ENCODE data around the gene AAK1.

DNA sequence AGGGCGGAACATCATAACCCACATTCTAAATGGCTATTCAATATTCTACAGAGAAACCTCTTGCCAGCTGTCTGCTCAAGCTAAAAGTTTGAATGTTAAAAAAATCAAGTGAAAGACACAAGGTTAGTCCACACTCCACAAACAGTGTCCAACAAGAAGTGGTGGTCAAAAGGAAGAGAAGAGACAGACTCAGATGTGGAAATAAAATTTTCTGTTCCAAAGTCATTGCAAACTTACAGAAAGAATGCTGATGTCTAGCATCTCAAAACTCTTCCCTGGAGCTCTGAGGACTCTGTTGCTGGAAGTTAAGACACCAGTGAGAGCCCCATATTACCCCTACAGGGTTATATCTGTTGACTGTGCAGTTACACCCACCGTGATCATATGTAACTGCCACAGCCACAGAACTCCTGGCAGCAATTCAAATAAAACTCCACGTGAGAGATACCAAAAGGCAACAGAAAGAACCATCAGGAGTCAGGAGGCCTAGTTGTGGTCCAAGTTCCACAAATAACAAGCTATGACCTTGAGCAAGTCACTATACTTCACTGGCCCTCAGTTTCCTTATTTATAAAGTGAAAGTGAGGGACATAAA lies 60.9 kb downstream of the AAK1 start:
- no peak for TF ChIP-seq REPIN1 (CRISPR knock-in tag; IDR thresholded peaks at IDR 0.05; ENCODE audit: borderline replicate concordance, low read depth)
- TF ChIP-seq, protein P1, sequence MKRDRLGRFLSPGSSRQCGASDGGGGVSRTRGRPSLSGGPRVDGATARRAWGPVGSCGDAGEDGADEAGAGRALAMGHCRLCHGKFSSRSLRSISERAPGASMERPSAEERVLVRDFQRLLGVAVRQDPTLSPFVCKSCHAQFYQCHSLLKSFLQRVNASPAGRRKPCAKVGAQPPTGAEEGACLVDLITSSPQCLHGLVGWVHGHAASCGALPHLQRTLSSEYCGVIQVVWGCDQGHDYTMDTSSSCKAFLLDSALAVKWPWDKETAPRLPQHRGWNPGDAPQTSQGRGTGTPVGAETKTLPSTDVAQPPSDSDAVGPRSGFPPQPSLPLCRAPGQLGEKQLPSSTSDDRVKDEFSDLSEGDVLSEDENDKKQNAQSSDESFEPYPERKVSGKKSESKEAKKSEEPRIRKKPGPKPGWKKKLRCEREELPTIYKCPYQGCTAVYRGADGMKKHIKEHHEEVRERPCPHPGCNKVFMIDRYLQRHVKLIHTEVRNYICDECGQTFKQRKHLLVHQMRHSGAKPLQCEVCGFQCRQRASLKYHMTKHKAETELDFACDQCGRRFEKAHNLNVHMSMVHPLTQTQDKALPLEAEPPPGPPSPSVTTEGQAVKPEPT (CRISPR knock-in tag; IDR thresholded peaks at IDR 0.05; ENCODE audit: low read depth) = no peak
- TF ChIP-seq TCF7 (IDR thresholded peaks at IDR 0.05; ENCODE audit: low read depth) = no peak
- no peak for TF ChIP-seq SIN3A (IDR thresholded peaks at IDR 0.05; ENCODE audit: borderline replicate concordance, low read depth, low read length)
- TF ChIP-seq, protein P2, sequence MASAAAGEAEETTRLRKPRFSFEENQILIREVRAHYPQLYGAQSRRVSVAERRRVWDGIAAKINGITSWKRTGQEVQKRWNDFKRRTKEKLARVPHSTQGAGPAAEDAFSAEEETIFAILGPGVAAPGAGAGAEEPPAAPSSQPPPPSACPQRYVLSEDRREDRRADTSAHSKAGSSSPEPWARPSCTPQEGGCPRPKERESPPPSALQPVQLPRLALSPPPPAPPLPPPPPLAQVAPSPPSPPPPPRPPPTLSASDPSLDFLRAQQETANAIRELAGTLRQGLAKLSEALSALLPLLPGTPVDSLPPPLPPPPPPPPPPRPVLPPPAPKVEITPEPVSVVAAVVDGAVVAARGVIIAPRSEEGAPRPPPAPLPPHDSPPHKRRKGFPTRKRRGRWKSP (CRISPR knock-in tag; IDR thresholded peaks at IDR 0.05) = no peak
